Measurements from ENCODE around the gene TBX1. TPM values are rescaled to one million over a fixed set of nuclear protein-coding genes. Genes with fewer than 3 reads are reported as not detected.

Gene TBX1
- polyA plus RNA-seq, 3 donors, result not detected

DNA sequence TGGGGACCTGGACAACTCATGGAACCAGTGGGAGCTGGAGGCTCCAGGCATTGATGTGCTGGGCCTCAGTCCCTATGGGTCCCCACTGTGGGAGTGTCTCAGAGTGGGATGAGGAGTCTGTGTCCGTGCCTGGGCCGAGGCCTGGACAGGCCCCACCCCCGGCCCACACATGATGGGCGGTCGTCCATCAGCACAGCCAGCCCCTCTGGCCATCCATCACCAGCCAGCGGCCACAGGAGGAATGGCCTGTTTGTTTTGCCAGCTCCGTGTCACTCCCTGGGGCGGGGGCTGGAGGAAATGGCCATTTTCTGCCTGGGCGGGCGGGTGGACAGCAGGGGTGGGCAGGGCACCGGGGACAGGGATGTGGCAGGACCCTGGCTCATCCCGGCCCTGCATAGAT lies 13.0 kb upstream of the TBX1 start:
- no peaks in the 10 kb centered on the region for H3K4me1 Mint-ChIP-seq
- no peaks in the 10 kb centered on the region for H3K4me1 ChIP-seq (ENCODE audit: control insufficient read depth in 1 of 2, insufficient read depth in 2 of 2, low read length in 2 of 2)
- no peak overlapping the region for H2AFZ ChIP-seq (ENCODE audit: insufficient read depth, low read depth, low read length, poor library complexity, severe bottlenecking)
- no peak overlapping the region for H3K4me3 Mint-ChIP-seq
- no peak overlapping the region for H3K27ac ChIP-seq (ENCODE audit: low read depth in 1 of 2, low read length in 2 of 2)
- DNase-seq, result no peak
- no peak overlapping the region for H3K4me3 ChIP-seq (replicated peaks in 1 of 3; ENCODE audit: low read depth in 2 of 3, low read length in 3 of 3)
- intact Hi-C loops (cut with micrococcal nuclease), result no loop called here
- peaks cover 0 to 13% of the 10 kb centered on the region in 2 donors for H3K27me3 ChIP-seq (ENCODE audit: control insufficient read depth in 2 of 2, insufficient read depth in 2 of 2, low read length in 2 of 2)
- H3K79me2 ChIP-seq (ENCODE audit: insufficient read depth, low read length), result no peaks in the 10 kb centered on the region
- H3K9me3 ChIP-seq (replicated peaks in 1 of 2; ENCODE audit: control insufficient read depth in 1 of 2, insufficient read depth in 1 of 2, low read length in 2 of 2), result no peaks in the 10 kb centered on the region
- TF ChIP-seq, protein P1, sequence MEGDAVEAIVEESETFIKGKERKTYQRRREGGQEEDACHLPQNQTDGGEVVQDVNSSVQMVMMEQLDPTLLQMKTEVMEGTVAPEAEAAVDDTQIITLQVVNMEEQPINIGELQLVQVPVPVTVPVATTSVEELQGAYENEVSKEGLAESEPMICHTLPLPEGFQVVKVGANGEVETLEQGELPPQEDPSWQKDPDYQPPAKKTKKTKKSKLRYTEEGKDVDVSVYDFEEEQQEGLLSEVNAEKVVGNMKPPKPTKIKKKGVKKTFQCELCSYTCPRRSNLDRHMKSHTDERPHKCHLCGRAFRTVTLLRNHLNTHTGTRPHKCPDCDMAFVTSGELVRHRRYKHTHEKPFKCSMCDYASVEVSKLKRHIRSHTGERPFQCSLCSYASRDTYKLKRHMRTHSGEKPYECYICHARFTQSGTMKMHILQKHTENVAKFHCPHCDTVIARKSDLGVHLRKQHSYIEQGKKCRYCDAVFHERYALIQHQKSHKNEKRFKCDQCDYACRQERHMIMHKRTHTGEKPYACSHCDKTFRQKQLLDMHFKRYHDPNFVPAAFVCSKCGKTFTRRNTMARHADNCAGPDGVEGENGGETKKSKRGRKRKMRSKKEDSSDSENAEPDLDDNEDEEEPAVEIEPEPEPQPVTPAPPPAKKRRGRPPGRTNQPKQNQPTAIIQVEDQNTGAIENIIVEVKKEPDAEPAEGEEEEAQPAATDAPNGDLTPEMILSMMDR (IDR thresholded peaks at IDR 0.05), result no peak
- H3K36me3 ChIP-seq (replicated peaks in 1 of 2; ENCODE audit: control insufficient read depth in 1 of 2, insufficient read depth in 2 of 2, low read length in 2 of 2), result no peaks in the 10 kb centered on the region
- no peak overlapping the region for H3K27ac Mint-ChIP-seq
- H3K9me3 Mint-ChIP-seq, result peaks cover 0 to 1% (median 0%) of the 10 kb centered on the region in 7 donors
- H3K27me3 Mint-ChIP-seq (ENCODE audit: low read depth in 3 of 3), result peaks cover 4 to 31% (median 11%) of the 10 kb centered on the region in 3 donors
- H3K36me3 Mint-ChIP-seq, result no peaks in the 10 kb centered on the region
- H3K9ac ChIP-seq (ENCODE audit: insufficient read depth, low read length, poor library complexity, severe bottlenecking), result no peak overlapping the region
- no peaks in the 10 kb centered on the region for H4K20me1 ChIP-seq (ENCODE audit: insufficient read depth, low read length)
- no peak overlapping the region for H3K4me2 ChIP-seq (replicated peaks; ENCODE audit: extremely low read depth, low read length, poor library complexity, severe bottlenecking)
- 98% methylated on average over 8 of the region's 12 CpGs for WGBS (ENCODE audit: insufficient coverage)

DNA sequence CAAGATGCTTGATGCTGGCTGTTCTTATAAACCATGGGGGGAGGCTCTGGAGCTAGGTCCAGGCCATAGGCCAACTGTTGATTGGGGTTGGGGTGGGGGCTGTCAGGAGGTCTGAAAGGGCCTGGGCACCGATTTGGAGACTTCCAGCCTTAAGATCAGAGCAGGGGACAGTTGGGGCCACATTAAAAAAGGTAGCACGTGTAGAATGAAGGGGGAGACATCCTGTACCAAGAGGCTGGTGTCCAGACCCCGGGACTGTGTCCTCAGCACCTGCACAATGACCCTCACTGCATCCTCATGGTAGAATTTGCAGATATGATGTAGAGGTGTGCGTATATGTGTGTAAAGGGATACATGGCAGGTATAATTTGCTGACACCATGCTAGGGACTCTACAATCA lies 12.4 kb upstream of the TBX1 start:
- H3K27me3 Mint-ChIP-seq (ENCODE audit: low read depth in 3 of 3), result peaks cover 6 to 37% (median 15%) of the 10 kb centered on the region in 3 donors
- no peaks in the 10 kb centered on the region for H4K20me1 ChIP-seq (ENCODE audit: insufficient read depth, low read length)
- TF ChIP-seq, protein P1 (IDR thresholded peaks at IDR 0.05), result no peak
- no peak overlapping the region for H3K9ac ChIP-seq (ENCODE audit: insufficient read depth, low read length, poor library complexity, severe bottlenecking)
- no peak overlapping the region for H3K27ac ChIP-seq (ENCODE audit: low read depth in 1 of 2, low read length in 2 of 2)
- no peak overlapping the region for H2AFZ ChIP-seq (ENCODE audit: insufficient read depth, low read depth, low read length, poor library complexity, severe bottlenecking)
- peaks cover 0 to 1% (median 0%) of the 10 kb centered on the region in 7 donors for H3K9me3 Mint-ChIP-seq
- no peaks in the 10 kb centered on the region for H3K4me1 ChIP-seq (ENCODE audit: control insufficient read depth in 1 of 2, insufficient read depth in 2 of 2, low read length in 2 of 2)
- no peaks in the 10 kb centered on the region for H3K4me1 Mint-ChIP-seq
- no peak overlapping the region for H3K4me2 ChIP-seq (replicated peaks; ENCODE audit: extremely low read depth, low read length, poor library complexity, severe bottlenecking)
- H3K9me3 ChIP-seq (replicated peaks in 1 of 2; ENCODE audit: control insufficient read depth in 1 of 2, insufficient read depth in 1 of 2, low read length in 2 of 2), result no peaks in the 10 kb centered on the region
- intact Hi-C loops (cut with micrococcal nuclease), result no loop called here
- 86% methylated on average over 1 of the region's 4 CpGs for WGBS (ENCODE audit: insufficient coverage)
- DNase-seq, result no peak
- no peaks in the 10 kb centered on the region for H3K36me3 ChIP-seq (replicated peaks in 1 of 2; ENCODE audit: control insufficient read depth in 1 of 2, insufficient read depth in 2 of 2, low read length in 2 of 2)
- no peak overlapping the region for H3K27ac Mint-ChIP-seq
- peaks cover 0 to 19% of the 10 kb centered on the region in 2 donors for H3K27me3 ChIP-seq (ENCODE audit: control insufficient read depth in 2 of 2, insufficient read depth in 2 of 2, low read length in 2 of 2)
- H3K36me3 Mint-ChIP-seq, result no peaks in the 10 kb centered on the region
- H3K79me2 ChIP-seq (ENCODE audit: insufficient read depth, low read length), result no peaks in the 10 kb centered on the region
- no peak overlapping the region for H3K4me3 Mint-ChIP-seq
- H3K4me3 ChIP-seq (replicated peaks in 1 of 3; ENCODE audit: low read depth in 2 of 3, low read length in 3 of 3), result no peak overlapping the region

Data from CD14-positive monocyte (primary cell).